Astrocyte of the spinal cord (primary cell): ENCODE data around the gene SRI.
A peak's percentile ranks its signal among the peaks of the same experiment; 100 is the strongest.

Experiments used
- DNase-seq: peaks from one replicate; pipeline ENCODE4 v3.0.0; 2011; ENCODE audit warnings: low read depth, low spot score
- H3K4me3 ChIP-seq: 2 replicates; pipeline ENCODE4 v1.5.1; 2011; ENCODE audit warnings: low read depth, mild to moderate bottlenecking, low read length, moderate library complexity
- in situ Hi-C: cut with HindIII; loops from 2 replicates; pipeline ENCODE4 v1.10.0; 2017; ENCODE audit warnings: low sequenced_read_pairs
- TF ChIP-seq, protein P1 (sequence below): IDR thresholded peaks from 2 replicates; pipeline ENCODE4 v1.5.1; 2012; ENCODE audit warnings: low read depth, mild to moderate bottlenecking, low read length, inconsistent platforms

SRI gene

GRCh38 chr7:88191911-88192310 is 27.9 kb downstream of the SRI start:
- in situ Hi-C loops: no loop called here
- H3K4me3 ChIP-seq: no peak overlapping the region
- TF ChIP-seq, protein P1, sequence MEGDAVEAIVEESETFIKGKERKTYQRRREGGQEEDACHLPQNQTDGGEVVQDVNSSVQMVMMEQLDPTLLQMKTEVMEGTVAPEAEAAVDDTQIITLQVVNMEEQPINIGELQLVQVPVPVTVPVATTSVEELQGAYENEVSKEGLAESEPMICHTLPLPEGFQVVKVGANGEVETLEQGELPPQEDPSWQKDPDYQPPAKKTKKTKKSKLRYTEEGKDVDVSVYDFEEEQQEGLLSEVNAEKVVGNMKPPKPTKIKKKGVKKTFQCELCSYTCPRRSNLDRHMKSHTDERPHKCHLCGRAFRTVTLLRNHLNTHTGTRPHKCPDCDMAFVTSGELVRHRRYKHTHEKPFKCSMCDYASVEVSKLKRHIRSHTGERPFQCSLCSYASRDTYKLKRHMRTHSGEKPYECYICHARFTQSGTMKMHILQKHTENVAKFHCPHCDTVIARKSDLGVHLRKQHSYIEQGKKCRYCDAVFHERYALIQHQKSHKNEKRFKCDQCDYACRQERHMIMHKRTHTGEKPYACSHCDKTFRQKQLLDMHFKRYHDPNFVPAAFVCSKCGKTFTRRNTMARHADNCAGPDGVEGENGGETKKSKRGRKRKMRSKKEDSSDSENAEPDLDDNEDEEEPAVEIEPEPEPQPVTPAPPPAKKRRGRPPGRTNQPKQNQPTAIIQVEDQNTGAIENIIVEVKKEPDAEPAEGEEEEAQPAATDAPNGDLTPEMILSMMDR: no peak
- no peak for DNase-seq

GRCh38 chr7:88185650-88186049 is 34.2 kb downstream of the SRI start:
- TF ChIP-seq, protein P1: no peak
- in situ Hi-C loops: no loop called here
- no peak overlapping the region for H3K4me3 ChIP-seq
- DNase-seq: peak; percentile 6

DNA sequence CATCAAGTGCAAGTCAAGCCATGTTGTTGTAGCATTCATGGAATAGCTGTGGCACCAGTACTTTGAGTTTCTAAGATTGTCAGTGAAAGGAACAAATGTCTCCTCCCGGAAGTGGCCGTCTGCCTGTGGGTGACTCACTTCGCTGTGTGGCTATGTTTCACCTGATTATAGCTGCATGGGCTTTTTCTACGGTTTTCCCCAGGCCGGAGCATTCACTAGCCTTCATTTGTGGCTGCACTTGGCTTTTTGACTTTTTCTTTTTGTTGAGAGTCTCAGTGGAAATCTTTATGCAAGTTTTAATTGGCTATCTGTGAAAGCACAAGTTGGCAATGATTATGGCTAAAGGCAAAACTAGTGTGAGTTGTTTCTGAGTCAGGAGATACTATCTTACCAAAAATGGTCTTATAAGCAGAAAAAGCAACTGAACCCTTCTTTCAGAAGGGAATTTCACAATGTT is 35.0 kb downstream of the SRI start:
- DNase-seq: peak; percentile 84

DNA sequence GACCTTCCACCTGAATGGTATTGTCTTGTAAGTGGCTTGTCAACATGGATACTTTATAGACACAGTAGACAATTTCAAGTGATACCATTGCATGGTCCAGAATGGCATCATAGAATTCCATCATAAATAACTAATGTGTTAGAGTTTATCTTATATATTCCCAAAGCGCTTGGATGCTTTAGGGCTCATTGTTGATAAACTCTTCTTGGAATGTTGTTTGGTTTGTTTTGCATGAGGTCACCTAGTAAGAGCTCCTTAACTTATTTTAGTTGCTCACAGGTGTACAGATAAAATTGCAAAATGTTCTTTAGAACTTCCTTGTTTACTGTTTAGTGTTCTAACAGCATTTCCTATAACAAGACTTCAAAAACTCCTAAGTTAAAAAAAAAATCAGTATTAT is 36.8 kb downstream of the SRI start:
- H3K4me3 ChIP-seq: no peak overlapping the region
- DNase-seq: no peak
- in situ Hi-C loops: no loop called here
- TF ChIP-seq, protein P1: no peak

More for the DNA sequence above, 35.0 kb downstream of the SRI start:
- in situ Hi-C loops: no loop called here
- TF ChIP-seq, protein P1: no peak
- no peak overlapping the region for H3K4me3 ChIP-seq

- DNase-seq: no peak
- H3K4me3 ChIP-seq: no peak overlapping the region
- in situ Hi-C loops: no loop called here
- TF ChIP-seq, protein P1: no peak
These were observed 43.6 kb downstream of the SRI start for GRCh38 chr7:88176190-88176589.

DNA sequence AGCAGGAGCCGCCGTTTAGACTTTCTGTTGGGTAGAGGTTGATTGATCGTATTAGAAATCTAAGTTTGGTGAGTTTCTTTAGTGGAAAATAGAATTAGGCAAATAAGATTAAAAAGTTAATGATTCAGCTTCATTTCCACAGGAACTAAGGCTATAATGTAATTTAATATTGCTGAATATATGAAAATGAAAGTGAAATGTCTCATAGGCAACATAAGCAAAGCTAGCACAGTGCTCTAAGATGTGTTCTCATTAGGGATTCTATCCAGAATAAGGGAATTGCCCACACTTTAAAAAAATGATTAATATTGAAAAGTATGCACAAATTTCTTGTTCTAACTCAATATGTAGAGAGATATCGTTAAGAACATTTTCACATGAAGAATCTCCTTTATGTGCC is 47.0 kb downstream of the SRI start:
- H3K4me3 ChIP-seq: no peak overlapping the region
- in situ Hi-C loops: no loop called here
- TF ChIP-seq, protein P1: no peak
- no peak for DNase-seq
